ENCODE data around the gene EFCAB8.

- TF ChIP-seq CTCF (IDR thresholded peaks at IDR 0.05) = no peak
- no peak for TF ChIP-seq EP300 (IDR thresholded peaks at IDR 0.05)
Measured at GRCh38 chr20:32880635-32881034, 21.9 kb downstream of the EFCAB8 start.

Measured in stomach (tissue), 4 donors.